ENCODE data around the gene SGSM2.
A peak's percentile ranks its signal among the peaks of the same experiment; 100 is the strongest.

- TF ChIP-seq POLR2A (IDR thresholded peaks at IDR 0.05; ENCODE audit: low read depth, low read length) (peak; percentile 87), POLR2AphosphoS5 (IDR thresholded peaks at IDR 0.05; ENCODE audit: low read depth, low read length) (peak; percentile 90), SPI1 (IDR thresholded peaks at IDR 0.05; ENCODE audit: low read depth, low read length) (no peak)
Measured at GRCh38 chr17:2303204-2304188, 33.8 kb upstream of the SGSM2 start, which contains the start of the genes SMG6 and SRR.

Data from GM12891 (cell line).